Thoracic aorta (tissue), 2 donors: Measurements from ENCODE around the gene NEDD4. TPM values are rescaled to one million over a fixed set of nuclear protein-coding genes. Genes with fewer than 3 reads are reported as not detected.

Experiments used
- ATAC-seq: fragments of 150-250 bp; one replicate; pipeline ENCODE4 v1.8.0; 2017; ENCODE audit warnings: low read depth; ENCODE audit not compliant: insufficient number of reproducible peaks, low FRiP score
- DNase-seq: peaks from one replicate; pipeline ENCODE4 v3.0.0-alpha.2; 2020; ENCODE audit warnings: low spot score
- H3K27ac ChIP-seq, 2 donors: fragments of 200-600 bp; sonication (generic); 1 replicate in 1 of 2; 2 replicates in 1 of 2; pipeline ENCODE4 v1.5.1; 2016; ENCODE audit warnings: mild to moderate bottlenecking in 2 of 2, moderate library complexity in 2 of 2
- H3K27me3 ChIP-seq: fragments of 200-600 bp; sonication (generic); replicated peaks from 2 replicates; pipeline ENCODE4 v1.6.0; 2016; ENCODE audit warnings: mild to moderate bottlenecking; ENCODE audit not compliant: insufficient read depth
- H3K36me3 ChIP-seq: fragments of 200-600 bp; sonication (generic); one replicate; pipeline ENCODE4 v1.5.1; 2016
- H3K4me1 ChIP-seq, 2 donors: fragments of 200-600 bp; sonication (generic); 1 replicate in 1 of 2; 2 replicates in 1 of 2; pipeline versions ENCODE4 v1.5.1 to v1.6.0; 2016; ENCODE audit warnings: low read depth in 2 of 2, mild to moderate bottlenecking in 1 of 2; ENCODE audit not compliant: control insufficient read depth in 1 of 2
- H3K4me3 ChIP-seq: fragments of 200-600 bp; sonication (generic); 2 replicates; pipeline ENCODE4 v1.5.1; 2016; ENCODE audit warnings: mild to moderate bottlenecking
- H3K9me3 ChIP-seq: fragments of 200-600 bp; sonication (generic); 2 replicates; pipeline ENCODE4 v1.5.1; 2016
- CTCF ChIP-seq: fragments of 200-600 bp; sonication (generic); IDR thresholded peaks from one replicate; pipeline ENCODE4 v1.5.1; 2019; ENCODE audit warnings: antibody characterized with exemption
- total RNA-seq, 2 donors: library from RNA; depleted of rRNA; stranded (reverse); fragments of >200 nt; gene quantifications; one replicate each; pipeline versions ENCODE4 v1.1.0 to v1.2.3, GENCODE V29; 2016

The NEDD4 gene
- total RNA-seq, 2 donors from 2014 or later = 25.3 to 27.4 TPM

GRCh38 chr15:55799291-55800212 is 193.9 kb downstream of the NEDD4 start:
- ATAC-seq (no peak), DNase-seq (no peak)
- Histone ChIP-seq H3K9me3 (no peaks in the 10 kb centered on the region), H3K27me3 (no peaks in the 10 kb centered on the region), H3K27ac (no peak overlapping the region), H3K4me1 (no peaks in the 10 kb centered on the region), H3K36me3 (no peaks in the 10 kb centered on the region), H3K4me3 (no peak overlapping the region)
- TF ChIP-seq CTCF = no peak

- ATAC-seq (no peak), DNase-seq (no peak)
- no peak overlapping the region for H3K27ac ChIP-seq
- H3K4me3 ChIP-seq = no peak overlapping the region
- H3K36me3 ChIP-seq = no peaks in the 10 kb centered on the region
- no peak for TF ChIP-seq CTCF
- H3K9me3 ChIP-seq = no peaks in the 10 kb centered on the region
- no peaks in the 10 kb centered on the region for H3K27me3 ChIP-seq
- H3K4me1 ChIP-seq = peaks cover 4 to 12% of the 10 kb centered on the region in 2 donors
These were observed 197.0 kb downstream of the NEDD4 start for GRCh38 chr15:55796321-55796965.

GRCh38 chr15:55795031-55795430 is 198.4 kb downstream of the NEDD4 start:
- H3K9me3 ChIP-seq = no peaks in the 10 kb centered on the region
- no peaks in the 10 kb centered on the region for H3K27me3 ChIP-seq
- peaks cover 4 to 12% of the 10 kb centered on the region in 2 donors for H3K4me1 ChIP-seq
- no peaks in the 10 kb centered on the region for H3K36me3 ChIP-seq
- H3K4me3 ChIP-seq = no peak overlapping the region
- no peak for DNase-seq
- no peak overlapping the region for H3K27ac ChIP-seq
- no peak for TF ChIP-seq CTCF
- no peak for ATAC-seq

- no peak overlapping the region for H3K4me3 ChIP-seq
- ATAC-seq (peak; percentile 46), DNase-seq (no peak)
- no peak for TF ChIP-seq CTCF
- H3K4me1 ChIP-seq = peaks cover 4 to 12% of the 10 kb centered on the region in 2 donors
- H3K9me3 ChIP-seq = no peaks in the 10 kb centered on the region
- H3K36me3 ChIP-seq = no peaks in the 10 kb centered on the region
- H3K27me3 ChIP-seq = no peaks in the 10 kb centered on the region
- peak overlapping the region in 1 of 2 donors; percentile 30 for H3K27ac ChIP-seq
These were observed 201.6 kb downstream of the NEDD4 start for GRCh38 chr15:55791551-55792400.
